ENCODE measurements around the gene TCN1.

TCN1 gene

GRCh38 chr11:59875856-59876519 lies 9.7 kb upstream of the TCN1 start:
- TF ChIP-seq CTCF (IDR thresholded peaks at IDR 0.05) (no peak), ZFX (IDR thresholded peaks at IDR 0.05; ENCODE audit: borderline replicate concordance) (no peak)
- no peak overlapping the region for H3K27ac ChIP-seq

GRCh38 chr11:59872076-59872475 lies 5.8 kb upstream of the TCN1 start:
- no peak overlapping the region for H3K27ac ChIP-seq
- TF ChIP-seq ZFX (IDR thresholded peaks at IDR 0.05; ENCODE audit: borderline replicate concordance) (no peak), CTCF (IDR thresholded peaks at IDR 0.05) (no peak)

GRCh38 chr11:59867946-59868345 lies 1.7 kb upstream of the TCN1 start:
- no peak overlapping the region for H3K27ac ChIP-seq
- no peak for TF ChIP-seq CTCF (IDR thresholded peaks at IDR 0.05)
- TF ChIP-seq ZFX (IDR thresholded peaks at IDR 0.05; ENCODE audit: borderline replicate concordance): no peak

GRCh38 chr11:59866836-59867235 lies 549 bp upstream of the TCN1 start:
- TF ChIP-seq CTCF (IDR thresholded peaks at IDR 0.05) (no peak), ZFX (IDR thresholded peaks at IDR 0.05; ENCODE audit: borderline replicate concordance) (no peak)
- H3K27ac ChIP-seq: no peak overlapping the region

- H3K27ac ChIP-seq: no peak overlapping the region
- TF ChIP-seq CTCF (IDR thresholded peaks at IDR 0.05): no peak
- no peak for TF ChIP-seq ZFX (IDR thresholded peaks at IDR 0.05; ENCODE audit: borderline replicate concordance)
Observed at GRCh38 chr11:59865031-59865430, 1.3 kb downstream of the TCN1 start.

GRCh38 chr11:59862252-59862651 lies 4.0 kb downstream of the TCN1 start:
- H3K27ac ChIP-seq: no peak overlapping the region
- no peak for TF ChIP-seq CTCF (IDR thresholded peaks at IDR 0.05)
- no peak for TF ChIP-seq ZFX (IDR thresholded peaks at IDR 0.05; ENCODE audit: borderline replicate concordance)

GRCh38 chr11:59859673-59860072 lies 6.6 kb downstream of the TCN1 start:
- TF ChIP-seq ZFX (IDR thresholded peaks at IDR 0.05; ENCODE audit: borderline replicate concordance) (no peak), CTCF (IDR thresholded peaks at IDR 0.05) (no peak)
- no peak overlapping the region for H3K27ac ChIP-seq

All from 22Rv1 (cell line).